Liver (tissue), 3 donors: ENCODE results near the gene PFKP.

Experiments
- CTCF ChIP-seq: fragments of 150-350 bp; IDR thresholded peaks from 2 replicates; pipeline ENCODE4 v1.5.1; 2017; ENCODE audit warnings: improper control_type of control experiment, low read depth, low read length; ENCODE audit not compliant: missing input control
- TAF1 ChIP-seq: conservative IDR thresholded peaks from 2 replicates; pipeline ENCODE4 v1.6.1; 2016; ENCODE audit warnings: antibody characterized with exemption, mild to moderate bottlenecking
- donor health status: healthy.
- donor health status: healthy.

- no peak for TF ChIP-seq CTCF
- TF ChIP-seq TAF1 = no peak
Measured at GRCh38 chr10:3159152-3159551, 91.8 kb downstream of the PFKP start.
